ENCODE results near the gene CCDC141.

CCDC141 gene

DNA sequence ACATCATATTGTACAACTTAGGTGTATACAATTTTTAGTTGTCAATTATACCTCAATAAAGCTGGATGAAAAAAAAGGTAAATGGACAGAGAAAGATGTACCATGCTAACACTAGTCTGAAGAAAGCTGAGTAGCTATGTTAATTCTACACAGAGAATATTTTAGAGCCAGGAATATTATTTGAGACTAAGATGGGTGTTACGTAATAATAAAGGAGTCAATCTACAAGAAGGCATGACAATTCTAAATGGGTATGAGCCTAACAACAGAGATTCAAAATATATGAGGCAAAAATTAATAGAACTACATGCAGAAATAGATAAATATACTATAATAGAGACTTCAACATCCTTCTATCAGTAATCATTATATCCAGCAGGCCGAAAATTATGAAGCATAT, 69.1 kb downstream of the CCDC141 start:
- Histone ChIP-seq H3K4me1 (ENCODE audit: low read length) (no peaks in the 10 kb centered on the region), H3K36me3 (replicated peaks; ENCODE audit: insufficient read depth, low read length) (no peaks in the 10 kb centered on the region), H3K27me3 (replicated peaks; ENCODE audit: insufficient read depth, low read length) (no peaks in the 10 kb centered on the region), H3K4me2 (ENCODE audit: low read depth, low read length) (no peak overlapping the region), H2AFZ (ENCODE audit: low read length) (no peak overlapping the region), H3K4me3 (ENCODE audit: low read length) (no peak overlapping the region), H3K9ac (ENCODE audit: low read length) (no peak overlapping the region), H3K79me2 (ENCODE audit: low read length) (no peaks in the 10 kb centered on the region), H3K9me3 (replicated peaks; ENCODE audit: insufficient read depth, low read length) (no peaks in the 10 kb centered on the region), H3F3A (ENCODE audit: insufficient read depth, low read length) (no peaks in the 10 kb centered on the region), H4K20me1 (ENCODE audit: insufficient read depth, low read length) (no peaks in the 10 kb centered on the region), H3K9me2 (replicated peaks; ENCODE audit: insufficient read depth, low read length) (0 out of 2 replicates have a peak, but pooled peaks cover 3% of the 10 kb centered on the region), H3K27ac (ENCODE audit: low read length) (no peak overlapping the region)
- TF ChIP-seq, protein P1, sequence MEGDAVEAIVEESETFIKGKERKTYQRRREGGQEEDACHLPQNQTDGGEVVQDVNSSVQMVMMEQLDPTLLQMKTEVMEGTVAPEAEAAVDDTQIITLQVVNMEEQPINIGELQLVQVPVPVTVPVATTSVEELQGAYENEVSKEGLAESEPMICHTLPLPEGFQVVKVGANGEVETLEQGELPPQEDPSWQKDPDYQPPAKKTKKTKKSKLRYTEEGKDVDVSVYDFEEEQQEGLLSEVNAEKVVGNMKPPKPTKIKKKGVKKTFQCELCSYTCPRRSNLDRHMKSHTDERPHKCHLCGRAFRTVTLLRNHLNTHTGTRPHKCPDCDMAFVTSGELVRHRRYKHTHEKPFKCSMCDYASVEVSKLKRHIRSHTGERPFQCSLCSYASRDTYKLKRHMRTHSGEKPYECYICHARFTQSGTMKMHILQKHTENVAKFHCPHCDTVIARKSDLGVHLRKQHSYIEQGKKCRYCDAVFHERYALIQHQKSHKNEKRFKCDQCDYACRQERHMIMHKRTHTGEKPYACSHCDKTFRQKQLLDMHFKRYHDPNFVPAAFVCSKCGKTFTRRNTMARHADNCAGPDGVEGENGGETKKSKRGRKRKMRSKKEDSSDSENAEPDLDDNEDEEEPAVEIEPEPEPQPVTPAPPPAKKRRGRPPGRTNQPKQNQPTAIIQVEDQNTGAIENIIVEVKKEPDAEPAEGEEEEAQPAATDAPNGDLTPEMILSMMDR (IDR thresholded peaks at IDR 0.05; ENCODE audit: low read length), result no peak
- no peak for TF ChIP-seq EZH2phosphoT487 (IDR thresholded peaks at IDR 0.05; ENCODE audit: low read length)
- no peak for TF ChIP-seq EZH2 (optimal IDR thresholded peaks at IDR 0.05; ENCODE audit: low read depth, low read length)
- no peak for DNase-seq

DNA sequence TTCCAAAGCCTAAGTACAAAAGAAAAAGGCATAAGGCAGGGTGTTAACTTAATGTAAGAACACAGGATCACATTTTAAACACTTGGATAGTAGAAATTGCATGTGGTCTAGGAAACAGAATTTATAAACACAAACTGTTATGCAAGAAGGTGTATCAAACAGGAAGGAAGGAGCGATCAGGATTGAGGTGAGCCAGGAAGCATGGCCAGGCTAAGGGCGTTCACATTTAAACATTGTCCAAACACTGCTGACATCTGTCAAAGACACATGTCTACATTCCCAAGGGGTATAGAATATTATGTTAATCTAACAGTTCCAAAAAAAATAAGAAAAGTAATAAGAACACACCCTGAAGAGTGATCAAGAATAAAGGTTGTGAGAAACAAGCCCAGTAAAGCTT, 71.3 kb downstream of the CCDC141 start:
- H2AFZ ChIP-seq (ENCODE audit: low read length), result no peak overlapping the region
- H3K9me2 ChIP-seq (replicated peaks; ENCODE audit: insufficient read depth, low read length), result 0 out of 2 replicates have a peak, but pooled peaks cover 3% of the 10 kb centered on the region
- H4K20me1 ChIP-seq (ENCODE audit: insufficient read depth, low read length), result no peaks in the 10 kb centered on the region

DNA sequence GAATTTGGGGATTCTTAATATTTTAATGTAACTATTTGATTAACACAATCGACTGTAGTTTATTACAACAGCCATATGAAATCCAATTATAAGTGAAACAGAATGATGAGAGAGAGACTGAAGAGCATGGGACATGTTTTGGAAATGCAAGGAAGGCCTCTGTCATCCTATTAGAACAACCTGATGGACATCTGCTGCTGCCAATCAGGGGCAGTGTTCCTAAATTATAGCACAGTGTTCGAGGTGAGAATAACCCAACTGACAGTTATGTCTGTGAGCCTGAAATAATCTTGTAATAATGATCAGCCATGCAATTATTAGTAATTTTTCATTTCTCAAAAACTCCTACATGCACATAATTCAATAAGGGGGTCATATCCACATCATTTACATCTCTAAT, 73.6 kb downstream of the CCDC141 start:
- H3K79me2 ChIP-seq (ENCODE audit: low read length), result no peaks in the 10 kb centered on the region
- no peak overlapping the region for H3K4me3 ChIP-seq (ENCODE audit: low read length)
- H3K9me3 ChIP-seq (replicated peaks; ENCODE audit: insufficient read depth, low read length), result no peaks in the 10 kb centered on the region
- no peaks in the 10 kb centered on the region for H3K36me3 ChIP-seq (replicated peaks; ENCODE audit: insufficient read depth, low read length)
- H3K4me1 ChIP-seq (ENCODE audit: low read length), result no peaks in the 10 kb centered on the region
- H3K27ac ChIP-seq (ENCODE audit: low read length), result no peak overlapping the region
- H3F3A ChIP-seq (ENCODE audit: insufficient read depth, low read length), result no peaks in the 10 kb centered on the region
- no peak overlapping the region for H3K4me2 ChIP-seq (ENCODE audit: low read depth, low read length)
- H3K9ac ChIP-seq (ENCODE audit: low read length), result no peak overlapping the region
- no peak for DNase-seq
- H3K27me3 ChIP-seq (replicated peaks; ENCODE audit: insufficient read depth, low read length), result no peaks in the 10 kb centered on the region
- TF ChIP-seq, protein P1 (IDR thresholded peaks at IDR 0.05; ENCODE audit: low read length), result no peak
- TF ChIP-seq EZH2 (optimal IDR thresholded peaks at IDR 0.05; ENCODE audit: low read depth, low read length), result no peak
- TF ChIP-seq EZH2phosphoT487 (IDR thresholded peaks at IDR 0.05; ENCODE audit: low read length), result no peak
- no peaks in the 10 kb centered on the region for H4K20me1 ChIP-seq (ENCODE audit: insufficient read depth, low read length)
- 0 out of 2 replicates have a peak, but pooled peaks cover 3% of the 10 kb centered on the region for H3K9me2 ChIP-seq (replicated peaks; ENCODE audit: insufficient read depth, low read length)
- H2AFZ ChIP-seq (ENCODE audit: low read length), result no peak overlapping the region

More for the DNA sequence above, 71.3 kb downstream of the CCDC141 start:
- Histone ChIP-seq H3F3A (ENCODE audit: insufficient read depth, low read length) (no peaks in the 10 kb centered on the region), H3K4me2 (ENCODE audit: low read depth, low read length) (no peak overlapping the region), H3K4me1 (ENCODE audit: low read length) (no peaks in the 10 kb centered on the region), H3K9me3 (replicated peaks; ENCODE audit: insufficient read depth, low read length) (no peaks in the 10 kb centered on the region), H3K27me3 (replicated peaks; ENCODE audit: insufficient read depth, low read length) (no peaks in the 10 kb centered on the region), H3K36me3 (replicated peaks; ENCODE audit: insufficient read depth, low read length) (no peaks in the 10 kb centered on the region), H3K27ac (ENCODE audit: low read length) (no peak overlapping the region), H3K9ac (ENCODE audit: low read length) (no peak overlapping the region), H3K4me3 (ENCODE audit: low read length) (no peak overlapping the region), H3K79me2 (ENCODE audit: low read length) (no peaks in the 10 kb centered on the region)
- no peak for DNase-seq
- TF ChIP-seq EZH2phosphoT487 (IDR thresholded peaks at IDR 0.05; ENCODE audit: low read length), result no peak
- no peak for TF ChIP-seq EZH2 (optimal IDR thresholded peaks at IDR 0.05; ENCODE audit: low read depth, low read length)
- TF ChIP-seq, protein P1 (IDR thresholded peaks at IDR 0.05; ENCODE audit: low read length), result no peak

Measured in MM.1S (cell line).